Peyer's patch (tissue), 4 donors: Measurements from ENCODE around the gene ETV6. TPM values are rescaled to one million over a fixed set of nuclear protein-coding genes. Genes with fewer than 3 reads are reported as not detected.

Experiments used
- DNase-seq, 3 donors: peaks; one replicate each; pipeline ENCODE4 v3.0.0-alpha.2; 2017 to 2019
- H3K27ac ChIP-seq, 4 donors: fragments of 200-600 bp; sonication (generic); one replicate each; pipeline ENCODE4 v1.5.1; 2016 to 2019
- H3K27me3 ChIP-seq, 2 donors: fragments of 200-600 bp; sonication (generic); one replicate each; pipeline ENCODE4 v1.5.1; 2019
- H3K36me3 ChIP-seq, 3 donors: fragments of 200-600 bp; sonication (generic); one replicate each; pipeline ENCODE4 v1.5.1; 2016 to 2019
- H3K4me1 ChIP-seq, 4 donors: fragments of 200-600 bp; sonication (generic); one replicate each; pipeline ENCODE4 v1.5.1; 2016 to 2019
- H3K4me3 ChIP-seq, 4 donors: fragments of 200-600 bp; sonication (generic); 1 replicate in 3 of 4; 2 replicates in 1 of 4; pipeline ENCODE4 v1.5.1; 2016 to 2019; ENCODE audit warnings: mild to moderate bottlenecking in 1 of 4
- H3K9me3 ChIP-seq, 4 donors: fragments of 200-600 bp; sonication (generic); one replicate each; pipeline ENCODE4 v1.5.1; 2016 to 2019; ENCODE audit warnings: mild to moderate bottlenecking in 1 of 4
- POLR2A ChIP-seq, 2 donors: fragments of 450-650 bp; IDR thresholded peaks; one replicate each; pipeline ENCODE4 v1.5.1; 2017; ENCODE audit warnings: antibody characterized with exemption in 2 of 2, mild to moderate bottlenecking in 2 of 2, moderate library complexity in 2 of 2
- total RNA-seq, 4 donors: library from RNA; depleted of rRNA; stranded (reverse); fragments of >200 nt; gene quantifications; one replicate each; pipeline ENCODE4 v1.1.0, GENCODE V29; 2016
- TF ChIP-seq, protein P1 (sequence below), 6 experiments: fragments of 450-650 bp in 4 of 6; fragments of 200-600 bp in 2 of 6; sonication (generic) in 1 of 6; IDR thresholded peaks; one replicate each; pipeline ENCODE4 v1.5.1; 2017 to 2019; ENCODE audit warnings: antibody characterized with exemption in 6 of 6, mild to moderate bottlenecking in 3 of 6, moderate library complexity in 1 of 6

ETV6 gene
- total RNA-seq, 4 donors from 2014 or later = 35.4 to 49.5 (median 42.2) TPM

DNA sequence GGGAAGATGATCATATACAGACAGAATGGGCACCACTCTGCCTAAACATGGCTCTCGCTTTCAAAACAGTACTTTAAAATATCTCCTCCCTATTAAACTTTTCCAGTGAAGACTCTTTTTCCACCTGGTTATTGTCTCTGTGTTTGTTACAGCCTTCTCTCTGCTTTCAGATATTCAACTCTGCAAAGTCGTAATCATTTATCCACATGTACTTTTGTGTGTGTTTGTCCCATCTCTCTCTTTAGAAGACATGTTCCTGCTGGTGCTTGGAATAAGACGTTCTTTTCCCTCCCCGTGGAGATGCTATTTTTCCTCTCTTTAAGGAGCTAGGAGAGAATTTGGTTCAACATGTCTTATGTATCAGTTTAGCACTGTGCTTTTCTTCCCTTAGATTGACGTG is 45.1 kb downstream of the ETV6 start:
- no peak for DNase-seq
- Histone ChIP-seq H3K36me3 (no peaks in the 10 kb centered on the region), H3K9me3 (no peaks in the 10 kb centered on the region), H3K4me1 (no peaks in the 10 kb centered on the region), H3K4me3 (no peak overlapping the region), H3K27ac (peak overlapping the region in 1 of 4 donors; percentile 67), H3K27me3 (no peaks in the 10 kb centered on the region)
- TF ChIP-seq, protein P1, sequence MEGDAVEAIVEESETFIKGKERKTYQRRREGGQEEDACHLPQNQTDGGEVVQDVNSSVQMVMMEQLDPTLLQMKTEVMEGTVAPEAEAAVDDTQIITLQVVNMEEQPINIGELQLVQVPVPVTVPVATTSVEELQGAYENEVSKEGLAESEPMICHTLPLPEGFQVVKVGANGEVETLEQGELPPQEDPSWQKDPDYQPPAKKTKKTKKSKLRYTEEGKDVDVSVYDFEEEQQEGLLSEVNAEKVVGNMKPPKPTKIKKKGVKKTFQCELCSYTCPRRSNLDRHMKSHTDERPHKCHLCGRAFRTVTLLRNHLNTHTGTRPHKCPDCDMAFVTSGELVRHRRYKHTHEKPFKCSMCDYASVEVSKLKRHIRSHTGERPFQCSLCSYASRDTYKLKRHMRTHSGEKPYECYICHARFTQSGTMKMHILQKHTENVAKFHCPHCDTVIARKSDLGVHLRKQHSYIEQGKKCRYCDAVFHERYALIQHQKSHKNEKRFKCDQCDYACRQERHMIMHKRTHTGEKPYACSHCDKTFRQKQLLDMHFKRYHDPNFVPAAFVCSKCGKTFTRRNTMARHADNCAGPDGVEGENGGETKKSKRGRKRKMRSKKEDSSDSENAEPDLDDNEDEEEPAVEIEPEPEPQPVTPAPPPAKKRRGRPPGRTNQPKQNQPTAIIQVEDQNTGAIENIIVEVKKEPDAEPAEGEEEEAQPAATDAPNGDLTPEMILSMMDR (IDR thresholded peaks at IDR 0.05) = no peak
- no peak for TF ChIP-seq POLR2A (IDR thresholded peaks at IDR 0.05)

DNA sequence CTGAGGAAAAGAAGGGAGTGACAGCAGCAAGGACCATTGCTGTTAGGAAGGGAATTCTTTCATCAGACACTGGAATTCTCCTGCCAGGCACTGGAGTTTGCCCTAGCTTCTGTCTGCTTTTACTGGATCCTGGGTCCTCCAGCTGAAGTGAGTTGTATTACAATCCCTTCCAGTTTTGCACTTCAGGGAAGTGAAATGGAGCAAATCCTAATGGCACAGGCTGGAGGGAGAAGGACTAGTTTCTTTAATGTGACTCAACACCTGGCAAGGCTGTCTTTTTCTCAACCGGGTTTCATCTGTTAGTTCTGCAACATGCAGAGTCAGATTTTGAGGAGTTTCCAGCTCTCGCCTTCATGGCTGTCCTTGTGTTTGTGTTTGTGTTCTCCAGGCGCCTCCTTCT is 45.8 kb downstream of the ETV6 start:
- no peaks in the 10 kb centered on the region for H3K36me3 ChIP-seq
- peak overlapping the region in 2 of 4 donors; percentile 21 to 67 for H3K27ac ChIP-seq
- H3K4me1 ChIP-seq = no peaks in the 10 kb centered on the region
- no peaks in the 10 kb centered on the region for H3K27me3 ChIP-seq
- no peaks in the 10 kb centered on the region for H3K9me3 ChIP-seq
- no peak for DNase-seq
- TF ChIP-seq POLR2A (IDR thresholded peaks at IDR 0.05) = no peak
- TF ChIP-seq, protein P1 (IDR thresholded peaks at IDR 0.05) = no peak
- no peak overlapping the region for H3K4me3 ChIP-seq

DNA sequence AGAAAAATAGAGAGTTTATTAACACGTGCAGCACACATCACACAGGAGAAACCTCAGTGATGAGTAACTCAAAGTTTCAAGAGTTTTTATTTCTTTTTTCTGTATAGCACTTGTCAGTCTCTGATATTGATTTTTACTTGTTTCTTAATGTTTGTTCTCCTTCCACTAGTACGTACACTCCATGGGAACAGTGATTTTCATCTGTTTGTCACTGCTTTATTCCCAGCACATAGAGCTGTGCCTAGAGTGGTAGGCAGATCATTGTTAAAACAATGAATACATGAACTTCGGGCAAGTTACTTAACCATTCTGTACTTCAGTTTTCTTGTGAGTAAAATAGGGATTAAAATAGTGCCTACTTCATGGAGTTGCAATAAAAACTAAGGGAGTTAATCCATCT is 46.6 kb downstream of the ETV6 start:
- TF ChIP-seq POLR2A (IDR thresholded peaks at IDR 0.05) = no peak
- TF ChIP-seq, protein P1 (IDR thresholded peaks at IDR 0.05) = no peak

DNA sequence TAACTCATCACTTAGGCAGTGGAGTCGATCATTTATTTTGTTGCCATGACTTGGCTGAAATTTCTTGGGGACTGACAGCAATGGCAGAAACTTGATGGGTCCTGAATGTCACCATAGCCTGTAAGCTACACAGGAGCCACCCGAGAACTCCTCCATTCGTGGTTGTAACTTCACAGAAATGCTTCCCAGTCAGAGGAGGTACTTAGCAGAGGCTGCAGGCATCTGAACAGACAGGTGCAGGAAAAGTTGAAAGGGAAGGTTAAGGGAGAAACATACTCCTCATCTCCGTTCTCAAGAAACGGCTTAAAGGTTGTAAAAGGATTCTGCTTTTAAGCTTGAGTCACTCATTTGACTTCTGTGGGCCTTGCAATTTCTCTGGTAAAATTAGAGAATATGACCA is 47.7 kb downstream of the ETV6 start:
- DNase-seq = no peak
- peak overlapping the region in 1 of 4 donors; percentile 49 for H3K27ac ChIP-seq
- H3K4me3 ChIP-seq = no peak overlapping the region
- no peak for TF ChIP-seq POLR2A (IDR thresholded peaks at IDR 0.05)
- TF ChIP-seq, protein P1 (IDR thresholded peaks at IDR 0.05) = no peak
- H3K27me3 ChIP-seq = no peaks in the 10 kb centered on the region
- no peaks in the 10 kb centered on the region for H3K4me1 ChIP-seq
- H3K9me3 ChIP-seq = no peaks in the 10 kb centered on the region
- H3K36me3 ChIP-seq = no peaks in the 10 kb centered on the region

More for the DNA sequence above, 46.6 kb downstream of the ETV6 start:
- DNase-seq = no peak
- H3K27me3 ChIP-seq = no peaks in the 10 kb centered on the region
- H3K4me1 ChIP-seq = no peaks in the 10 kb centered on the region
- H3K27ac ChIP-seq = peak overlapping the region in 1 of 4 donors; percentile 67
- no peak overlapping the region for H3K4me3 ChIP-seq
- no peaks in the 10 kb centered on the region for H3K36me3 ChIP-seq
- H3K9me3 ChIP-seq = no peaks in the 10 kb centered on the region

DNA sequence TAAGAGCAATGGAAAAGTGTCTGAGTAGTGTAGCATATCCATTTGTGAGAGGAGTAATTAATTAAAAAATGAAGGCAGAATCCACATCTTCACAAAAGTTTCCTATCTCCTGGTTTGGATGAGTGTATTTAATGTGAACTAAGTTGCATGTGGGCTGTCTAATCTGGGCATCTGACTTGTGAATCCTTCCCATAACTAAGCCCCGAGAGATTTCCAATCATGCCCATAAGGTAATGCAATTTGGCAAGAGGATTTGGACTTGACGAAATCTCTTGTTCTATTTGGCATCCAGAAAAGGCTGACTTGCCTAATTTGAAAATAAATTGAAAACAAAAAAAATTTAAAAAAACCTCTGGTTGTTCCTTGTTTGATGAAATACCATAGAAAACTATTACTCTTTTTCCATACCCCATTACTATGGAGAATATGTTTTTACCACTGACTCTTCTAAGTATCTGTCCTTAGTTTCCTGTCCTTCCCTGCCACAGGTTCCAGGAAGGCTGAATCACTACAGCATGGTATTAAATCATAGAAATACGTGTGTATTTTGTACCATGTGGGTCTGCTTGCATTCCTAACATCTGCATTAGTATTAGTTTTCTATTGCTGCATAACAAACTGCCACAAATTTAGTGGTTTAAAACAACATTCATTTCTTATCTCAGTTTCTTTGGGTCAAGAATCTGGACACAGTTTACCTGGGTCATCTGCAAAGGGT is 48.4 kb downstream of the ETV6 start:
- peak overlapping the region in 1 of 4 donors; percentile 49 for H3K27ac ChIP-seq
- no peak for TF ChIP-seq POLR2A (IDR thresholded peaks at IDR 0.05)
- TF ChIP-seq, protein P1 (IDR thresholded peaks at IDR 0.05) = no peak
- H3K27me3 ChIP-seq = no peaks in the 10 kb centered on the region
- H3K9me3 ChIP-seq = no peaks in the 10 kb centered on the region
- no peak for DNase-seq
- H3K4me1 ChIP-seq = no peaks in the 10 kb centered on the region
- no peak overlapping the region for H3K4me3 ChIP-seq
- no peaks in the 10 kb centered on the region for H3K36me3 ChIP-seq
